GM12873 (cell line): ENCODE measurements around the gene TRDMT1.

Experiments used
- TF ChIP-seq, protein P1 (sequence below): IDR thresholded peaks from 2 replicates; pipeline ENCODE4 v1.5.1; 2012; ENCODE audit warnings: low read depth, mild to moderate bottlenecking, moderate library complexity, low read length, control low read depth; ENCODE audit not compliant: insufficient read depth; ENCODE audit errors: missing control alignments

Gene TRDMT1

DNA sequence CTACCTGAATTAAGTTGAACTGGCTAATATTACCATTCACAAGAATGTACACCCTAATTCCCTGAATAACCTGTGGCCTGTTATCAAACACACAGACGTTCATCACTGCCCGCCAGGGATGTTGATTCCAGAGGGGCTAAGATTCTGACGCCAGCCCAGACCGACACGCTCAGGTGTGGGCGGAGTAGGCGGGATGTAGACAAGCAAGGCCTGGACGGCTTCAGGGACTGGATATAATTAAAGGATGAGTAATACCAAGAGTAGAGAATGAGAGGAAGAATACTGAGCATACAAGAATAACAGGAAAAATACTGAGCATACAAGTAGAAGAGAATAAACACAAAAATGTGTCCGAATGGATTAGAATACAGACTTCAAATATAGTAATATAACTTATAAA, 100.9 kb downstream of the TRDMT1 start:
- TF ChIP-seq, protein P1, sequence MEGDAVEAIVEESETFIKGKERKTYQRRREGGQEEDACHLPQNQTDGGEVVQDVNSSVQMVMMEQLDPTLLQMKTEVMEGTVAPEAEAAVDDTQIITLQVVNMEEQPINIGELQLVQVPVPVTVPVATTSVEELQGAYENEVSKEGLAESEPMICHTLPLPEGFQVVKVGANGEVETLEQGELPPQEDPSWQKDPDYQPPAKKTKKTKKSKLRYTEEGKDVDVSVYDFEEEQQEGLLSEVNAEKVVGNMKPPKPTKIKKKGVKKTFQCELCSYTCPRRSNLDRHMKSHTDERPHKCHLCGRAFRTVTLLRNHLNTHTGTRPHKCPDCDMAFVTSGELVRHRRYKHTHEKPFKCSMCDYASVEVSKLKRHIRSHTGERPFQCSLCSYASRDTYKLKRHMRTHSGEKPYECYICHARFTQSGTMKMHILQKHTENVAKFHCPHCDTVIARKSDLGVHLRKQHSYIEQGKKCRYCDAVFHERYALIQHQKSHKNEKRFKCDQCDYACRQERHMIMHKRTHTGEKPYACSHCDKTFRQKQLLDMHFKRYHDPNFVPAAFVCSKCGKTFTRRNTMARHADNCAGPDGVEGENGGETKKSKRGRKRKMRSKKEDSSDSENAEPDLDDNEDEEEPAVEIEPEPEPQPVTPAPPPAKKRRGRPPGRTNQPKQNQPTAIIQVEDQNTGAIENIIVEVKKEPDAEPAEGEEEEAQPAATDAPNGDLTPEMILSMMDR, result no peak

DNA sequence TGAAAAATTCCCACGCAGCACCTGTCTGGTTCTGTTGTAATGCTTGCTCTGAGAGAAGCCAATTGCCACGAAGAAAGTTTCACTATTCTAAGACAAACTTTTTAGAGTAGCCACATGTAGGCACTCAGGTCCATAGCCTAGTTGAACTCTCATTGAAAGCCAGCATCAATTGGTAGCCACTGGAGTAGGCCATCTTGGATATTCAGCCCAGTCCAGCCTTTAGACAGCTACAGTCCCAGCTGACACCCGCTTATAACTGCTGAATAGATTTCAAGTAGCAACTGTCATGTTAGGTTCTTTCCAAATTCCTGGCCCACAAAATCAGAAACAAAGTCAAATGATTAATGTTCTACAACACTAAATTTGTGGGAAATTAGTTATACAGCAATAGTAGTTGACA, 103.5 kb downstream of the TRDMT1 start:
- TF ChIP-seq, protein P1, result no peak
